DMS153 treated with DMSO at 0.1 percent for 48 hours (cell line): ENCODE measurements around the gene NLRP10.
"Not testable (repeated sequence)": the region's sequence is repeated elsewhere in the genome, so short reads cannot be mapped to it uniquely, and the experiment has no call there.

Source experiments
- DNase-seq: peaks from one replicate; lab custom pipeline; 2025; ENCODE audit not compliant: unreplicated experiment; lab: John Stamatoyannopoulos, UW

NLRP10 gene, protein sequence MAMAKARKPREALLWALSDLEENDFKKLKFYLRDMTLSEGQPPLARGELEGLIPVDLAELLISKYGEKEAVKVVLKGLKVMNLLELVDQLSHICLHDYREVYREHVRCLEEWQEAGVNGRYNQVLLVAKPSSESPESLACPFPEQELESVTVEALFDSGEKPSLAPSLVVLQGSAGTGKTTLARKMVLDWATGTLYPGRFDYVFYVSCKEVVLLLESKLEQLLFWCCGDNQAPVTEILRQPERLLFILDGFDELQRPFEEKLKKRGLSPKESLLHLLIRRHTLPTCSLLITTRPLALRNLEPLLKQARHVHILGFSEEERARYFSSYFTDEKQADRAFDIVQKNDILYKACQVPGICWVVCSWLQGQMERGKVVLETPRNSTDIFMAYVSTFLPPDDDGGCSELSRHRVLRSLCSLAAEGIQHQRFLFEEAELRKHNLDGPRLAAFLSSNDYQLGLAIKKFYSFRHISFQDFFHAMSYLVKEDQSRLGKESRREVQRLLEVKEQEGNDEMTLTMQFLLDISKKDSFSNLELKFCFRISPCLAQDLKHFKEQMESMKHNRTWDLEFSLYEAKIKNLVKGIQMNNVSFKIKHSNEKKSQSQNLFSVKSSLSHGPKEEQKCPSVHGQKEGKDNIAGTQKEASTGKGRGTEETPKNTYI

DNA sequence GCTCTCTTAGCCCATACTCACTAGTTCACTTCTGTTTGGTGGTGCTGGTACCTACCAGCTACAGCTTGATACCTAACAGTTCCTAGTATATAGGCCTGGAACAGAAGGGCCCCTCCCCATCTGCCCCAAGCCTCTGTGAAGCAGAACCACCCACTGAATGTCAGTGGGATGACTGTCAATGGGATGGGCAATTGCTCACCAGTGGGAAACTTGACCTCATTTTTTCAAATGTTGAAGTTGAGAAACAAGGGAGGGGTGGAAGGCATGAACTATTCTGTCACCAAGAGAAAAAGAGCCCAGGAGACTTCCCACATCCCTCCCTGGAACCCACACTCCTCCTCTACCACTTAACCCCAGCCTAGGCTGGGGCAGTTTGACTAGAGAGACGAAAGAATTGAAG is at the start of gene NLRP10:
TSS of gene NLRP10 (minus strand) at position 62 of the 400 bp plus-strand sequence. CDS start 1,952 bp downstream, outside the sequence.
- no peak for DNase-seq

- DNase-seq: no peak
Measured at GRCh38 chr11:8013833-8014232, 48.6 kb upstream of the NLRP10 start.

DNA sequence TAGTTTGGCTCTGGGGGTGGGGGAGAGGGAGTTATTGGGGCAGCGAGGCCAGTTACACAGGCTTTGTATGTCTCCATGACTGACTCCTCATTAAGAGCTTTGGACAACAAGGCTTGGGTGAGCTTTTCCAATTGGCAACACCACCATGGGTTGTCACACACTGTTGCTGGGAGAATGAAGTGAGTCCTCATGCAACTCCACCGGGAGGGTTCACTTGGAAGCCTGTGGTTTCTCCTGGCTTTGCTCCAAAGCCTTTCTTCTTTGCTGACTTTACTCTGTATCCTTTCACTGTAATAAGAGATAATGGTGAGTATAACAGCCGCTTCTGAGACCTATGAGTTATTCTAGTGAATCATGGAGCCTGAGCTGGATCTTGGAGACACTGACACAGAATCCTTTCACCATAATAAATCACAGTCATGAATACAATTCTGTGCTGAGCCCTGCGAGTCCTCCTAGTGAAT is 46.8 kb upstream of the NLRP10 start:
- no peak for DNase-seq

- DNase-seq: no peak
Measured at GRCh38 chr11:8011371-8011770, 46.1 kb upstream of the NLRP10 start.

- no peak for DNase-seq
Measured at GRCh38 chr11:8009856-8010255, 44.6 kb upstream of the NLRP10 start.

GRCh38 chr11:8008212-8008611 is 43.0 kb upstream of the NLRP10 start:
- DNase-seq: no peak

GRCh38 chr11:8006349-8006977 is 41.2 kb upstream of the NLRP10 start:
- DNase-seq: peak; percentile 51

DNA sequence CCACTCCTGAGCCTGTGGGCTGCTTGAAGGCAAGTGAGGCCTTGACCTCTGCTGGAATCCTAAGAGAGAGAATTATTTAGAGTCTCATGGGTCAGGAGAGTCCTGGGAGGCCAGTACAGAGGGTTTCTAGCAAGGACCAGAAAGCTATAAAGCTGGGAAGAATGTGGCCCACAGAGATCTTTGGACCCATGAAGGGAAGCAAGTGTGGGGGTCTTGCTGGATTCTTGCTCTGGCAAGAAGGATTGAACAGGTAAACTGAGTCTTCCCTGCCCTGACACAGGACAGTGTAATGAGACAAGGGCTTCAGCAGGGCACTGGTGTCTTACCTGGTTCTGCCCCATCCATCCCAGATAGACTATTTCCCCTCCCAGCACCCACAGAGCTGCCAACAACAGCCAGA is 40.3 kb upstream of the NLRP10 start:
- DNase-seq: no peak

DNA sequence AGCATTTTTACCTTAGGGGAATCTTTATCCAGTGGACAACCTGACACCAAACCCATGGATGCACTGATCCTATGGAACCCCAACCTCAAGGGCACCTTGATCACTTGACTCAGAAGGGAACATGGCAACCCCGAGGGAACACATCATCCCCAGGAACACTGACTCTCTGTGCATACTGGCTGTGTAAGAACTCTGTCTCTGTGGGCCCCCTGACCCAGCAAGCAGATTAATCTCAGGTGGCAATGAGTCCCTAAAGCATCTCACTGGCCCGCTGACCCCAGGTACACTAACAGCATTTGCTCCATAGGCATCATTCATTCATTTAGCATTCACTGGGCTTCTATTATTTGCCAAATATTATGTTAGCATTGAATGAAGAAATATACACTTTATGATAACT is 38.8 kb upstream of the NLRP10 start:
- DNase-seq: no peak

- DNase-seq: no peak
Measured at GRCh38 chr11:8003187-8003586, 37.9 kb upstream of the NLRP10 start.

- no peak for DNase-seq
Measured at GRCh38 chr11:8002676-8003075, 37.4 kb upstream of the NLRP10 start.

DNA sequence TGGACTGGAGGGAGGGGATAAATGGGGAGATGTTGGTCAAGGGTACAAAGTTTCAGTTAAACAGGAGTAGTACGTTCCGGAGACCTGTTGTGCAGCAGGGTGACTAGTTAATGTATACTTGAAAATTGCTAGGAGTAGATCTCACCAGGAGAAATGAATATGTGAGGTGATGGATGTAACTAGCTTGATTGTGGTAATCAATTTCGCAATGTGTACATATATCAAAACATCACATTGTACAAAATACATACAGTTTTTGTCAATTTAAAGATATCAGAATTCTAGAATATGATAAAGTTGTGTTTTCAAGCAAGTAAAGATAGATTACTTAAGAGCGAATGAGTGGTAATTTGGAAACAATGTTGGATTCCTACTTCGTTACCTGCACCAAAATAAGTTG is 35.1 kb upstream of the NLRP10 start:
- no peak for DNase-seq

- DNase-seq: no peak
Measured at GRCh38 chr11:7999795-8000194, 34.5 kb upstream of the NLRP10 start.

- DNase-seq: no peak
Measured at GRCh38 chr11:7994581-7995278, 29.5 kb upstream of the NLRP10 start.

DNA sequence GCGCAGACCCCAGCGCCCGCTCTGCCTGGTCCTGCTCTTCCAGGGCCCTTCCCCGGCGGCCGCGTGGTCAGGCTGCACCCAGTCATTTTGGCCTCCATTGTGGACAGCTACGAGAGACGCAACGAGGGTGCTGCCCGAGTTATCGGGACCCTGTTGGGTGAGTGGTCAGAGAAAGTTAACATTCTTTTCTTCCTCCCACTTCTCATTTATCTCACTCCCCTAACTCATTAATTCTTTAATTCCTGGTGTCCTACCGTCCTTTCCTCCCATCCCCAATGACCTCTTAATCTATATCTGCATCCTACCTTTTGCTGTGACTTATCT is 22.3 kb upstream of the NLRP10 start:
- not testable (repeated sequence) for DNase-seq

GRCh38 chr11:7986768-7987559 is 21.7 kb upstream of the NLRP10 start, which contains the start of gene EIF3F:
Gene EIF3F (plus strand): TSS chr11:7987337. CDS start chr11:7987353, 16 bp downstream.
- peak; percentile 99 for DNase-seq

DNA sequence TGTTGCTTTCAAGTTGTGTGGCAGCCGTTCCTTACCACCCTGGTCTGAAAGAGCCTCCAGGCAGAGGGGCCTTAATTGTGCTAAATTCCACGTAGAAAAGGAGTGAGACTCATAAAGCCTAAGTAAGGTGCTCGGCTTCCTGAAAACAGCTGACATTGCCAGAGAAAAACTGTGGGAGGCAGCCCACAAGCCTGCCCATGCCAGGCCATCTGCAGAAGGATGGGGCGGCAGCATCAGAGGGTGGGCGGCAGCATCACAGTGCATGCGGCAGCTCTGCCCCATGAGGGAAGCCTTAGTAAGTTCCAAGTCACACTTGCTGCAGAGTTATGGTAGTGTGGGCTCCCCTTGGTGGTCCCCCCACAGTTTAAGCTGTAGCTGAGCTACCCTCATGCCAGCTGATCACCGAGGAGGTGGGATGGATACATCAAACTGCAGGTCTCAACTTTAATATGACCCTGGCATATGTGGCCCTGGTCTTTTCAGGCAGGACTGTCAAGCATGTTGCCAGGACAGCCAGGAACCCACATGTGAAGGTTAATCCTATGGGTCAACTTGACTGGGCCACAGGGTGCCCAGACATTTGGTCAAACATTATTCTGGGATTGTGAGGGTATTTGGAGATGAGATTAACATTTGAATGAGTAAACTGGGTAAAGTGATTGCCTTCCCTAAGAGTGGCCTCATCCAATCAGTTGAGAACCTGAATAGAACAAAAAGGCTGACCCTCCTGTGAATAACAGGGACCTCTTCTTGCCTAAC is 18.8 kb upstream of the NLRP10 start:
- no peak for DNase-seq

GRCh38 chr11:7982582-7983119 is 17.4 kb upstream of the NLRP10 start:
- no peak for DNase-seq

- no peak for DNase-seq
Measured at GRCh38 chr11:7981619-7982157, 16.4 kb upstream of the NLRP10 start.
